Osteoblast (primary cell): Measurements from ENCODE around the gene CHKA. TPM values are rescaled to one million over a fixed set of nuclear protein-coding genes. Genes with fewer than 3 reads are reported as not detected.

ENCODE experiments used
- DNase-seq: peaks from one replicate; pipeline ENCODE4 v3.0.0; 2011; ENCODE audit warnings: low spot score, mixed read lengths; ENCODE audit not compliant: insufficient read length; ENCODE audit errors: missing footprints
- H2AFZ ChIP-seq: 2 replicates; pipeline ENCODE4 v1.6.0; 2011; ENCODE audit warnings: mild to moderate bottlenecking, low read length
- H3K27ac ChIP-seq: 2 replicates; pipeline ENCODE4 v1.5.1; 2011; ENCODE audit warnings: mild to moderate bottlenecking, low read depth, low read length, moderate library complexity
- H3K27me3 ChIP-seq: 2 replicates; pipeline ENCODE4 v1.6.0; 2012; ENCODE audit warnings: mild to moderate bottlenecking, control low read depth, inconsistent platforms, low read length, moderate library complexity; ENCODE audit not compliant: insufficient read depth
- H3K36me3 ChIP-seq: 2 replicates; pipeline ENCODE4 v1.5.1; 2011; ENCODE audit warnings: mild to moderate bottlenecking, low read length, control low read depth, moderate library complexity; ENCODE audit not compliant: insufficient read depth
- H3K4me1 ChIP-seq: 2 replicates; pipeline ENCODE4 v1.5.1; 2011; ENCODE audit warnings: mild to moderate bottlenecking, low read length, control low read depth, moderate library complexity; ENCODE audit not compliant: insufficient read depth
- H3K4me2 ChIP-seq: 2 replicates; pipeline ENCODE4 v1.6.0; 2011; ENCODE audit warnings: mild to moderate bottlenecking, low read length; ENCODE audit not compliant: insufficient read depth
- H3K4me3 ChIP-seq: fragments of 200-600 bp; sonication (generic); 3 replicates; pipeline ENCODE4 v1.5.1; 2012; ENCODE audit warnings: mild to moderate bottlenecking, low read length, inconsistent platforms; ENCODE audit not compliant: insufficient read depth
- H3K79me2 ChIP-seq: 2 replicates; pipeline ENCODE4 v1.6.0; 2012; ENCODE audit warnings: mild to moderate bottlenecking, low read length, control low read depth, inconsistent platforms; ENCODE audit not compliant: insufficient read depth
- H3K9me3 ChIP-seq: 2 replicates; pipeline ENCODE4 v1.5.1; 2011; ENCODE audit warnings: low read depth, low read length, control low read depth
- H4K20me1 ChIP-seq: 2 replicates; pipeline ENCODE4 v1.6.0; 2012; ENCODE audit warnings: mild to moderate bottlenecking, low read length, control low read depth; ENCODE audit not compliant: insufficient read depth
- total RNA-seq: library from RNA; depleted of rRNA; stranded (reverse); fragments of >200 nt; gene quantifications from 2 replicates; pipeline ENCODE4 v1.2.3, GENCODE V29; 2012
- TF ChIP-seq, protein P1 (sequence below): IDR thresholded peaks from 2 replicates; pipeline ENCODE4 v1.5.1; 2011; ENCODE audit warnings: mild to moderate bottlenecking, low read depth, low read length, moderate library complexity; ENCODE audit errors: extremely low read depth

CHKA gene
- total RNA-seq, 1 donor, result 29.0 TPM

DNA sequence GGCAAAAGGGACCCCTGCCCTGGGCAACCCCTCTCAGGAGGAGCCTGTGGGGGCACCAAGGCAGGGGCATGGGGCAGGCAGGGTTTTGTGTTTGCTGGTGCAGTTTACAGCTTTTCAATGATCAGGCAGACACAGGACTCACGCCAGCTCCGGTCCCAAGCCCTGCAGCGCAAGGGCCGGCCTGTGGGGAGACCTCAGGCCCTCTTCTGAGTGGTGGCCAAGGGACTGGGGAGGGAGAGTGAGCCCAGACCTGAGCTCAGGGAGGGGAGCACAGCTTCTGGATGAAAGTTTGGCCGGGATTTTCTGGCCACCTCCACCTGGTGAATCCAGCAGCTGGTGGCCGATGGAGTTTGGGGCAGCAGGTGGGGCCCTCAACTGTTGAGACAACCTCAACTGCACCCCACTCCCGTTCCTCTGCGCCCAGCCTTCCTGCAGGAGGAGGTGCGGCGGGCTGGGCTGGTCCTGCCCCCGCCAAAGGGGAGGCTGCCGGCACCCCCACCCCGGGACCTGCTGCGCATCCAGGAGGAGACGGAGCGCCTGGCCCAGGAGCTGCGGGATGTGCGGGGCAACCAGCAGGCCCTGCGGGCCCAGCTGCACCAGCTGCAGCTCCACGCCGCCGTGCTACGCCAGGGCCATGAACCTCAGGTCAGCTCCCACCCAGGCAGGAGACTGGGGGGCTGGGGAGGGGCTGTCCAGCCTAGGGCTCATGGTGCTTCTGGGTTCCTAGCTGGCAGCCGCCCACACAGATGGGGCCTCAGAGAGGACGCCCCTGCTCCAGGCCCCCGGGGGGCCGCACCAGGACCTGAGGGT, 78.8 kb downstream of the CHKA start:
- Histone ChIP-seq H3K4me3 (no peak overlapping the region), H3K9me3 (no peaks in the 10 kb centered on the region), H2AFZ (no peak overlapping the region), H3K4me2 (no peak overlapping the region), H3K4me1 (peaks cover 21% of the 10 kb centered on the region), H3K79me2 (peaks cover 44% of the 10 kb centered on the region), H3K36me3 (peaks cover 23% of the 10 kb centered on the region), H3K27ac (no peak overlapping the region), H4K20me1 (no peaks in the 10 kb centered on the region), H3K27me3 (no peaks in the 10 kb centered on the region)
- TF ChIP-seq, protein P1, sequence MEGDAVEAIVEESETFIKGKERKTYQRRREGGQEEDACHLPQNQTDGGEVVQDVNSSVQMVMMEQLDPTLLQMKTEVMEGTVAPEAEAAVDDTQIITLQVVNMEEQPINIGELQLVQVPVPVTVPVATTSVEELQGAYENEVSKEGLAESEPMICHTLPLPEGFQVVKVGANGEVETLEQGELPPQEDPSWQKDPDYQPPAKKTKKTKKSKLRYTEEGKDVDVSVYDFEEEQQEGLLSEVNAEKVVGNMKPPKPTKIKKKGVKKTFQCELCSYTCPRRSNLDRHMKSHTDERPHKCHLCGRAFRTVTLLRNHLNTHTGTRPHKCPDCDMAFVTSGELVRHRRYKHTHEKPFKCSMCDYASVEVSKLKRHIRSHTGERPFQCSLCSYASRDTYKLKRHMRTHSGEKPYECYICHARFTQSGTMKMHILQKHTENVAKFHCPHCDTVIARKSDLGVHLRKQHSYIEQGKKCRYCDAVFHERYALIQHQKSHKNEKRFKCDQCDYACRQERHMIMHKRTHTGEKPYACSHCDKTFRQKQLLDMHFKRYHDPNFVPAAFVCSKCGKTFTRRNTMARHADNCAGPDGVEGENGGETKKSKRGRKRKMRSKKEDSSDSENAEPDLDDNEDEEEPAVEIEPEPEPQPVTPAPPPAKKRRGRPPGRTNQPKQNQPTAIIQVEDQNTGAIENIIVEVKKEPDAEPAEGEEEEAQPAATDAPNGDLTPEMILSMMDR, result no peak
- peak; percentile 94 for DNase-seq

DNA sequence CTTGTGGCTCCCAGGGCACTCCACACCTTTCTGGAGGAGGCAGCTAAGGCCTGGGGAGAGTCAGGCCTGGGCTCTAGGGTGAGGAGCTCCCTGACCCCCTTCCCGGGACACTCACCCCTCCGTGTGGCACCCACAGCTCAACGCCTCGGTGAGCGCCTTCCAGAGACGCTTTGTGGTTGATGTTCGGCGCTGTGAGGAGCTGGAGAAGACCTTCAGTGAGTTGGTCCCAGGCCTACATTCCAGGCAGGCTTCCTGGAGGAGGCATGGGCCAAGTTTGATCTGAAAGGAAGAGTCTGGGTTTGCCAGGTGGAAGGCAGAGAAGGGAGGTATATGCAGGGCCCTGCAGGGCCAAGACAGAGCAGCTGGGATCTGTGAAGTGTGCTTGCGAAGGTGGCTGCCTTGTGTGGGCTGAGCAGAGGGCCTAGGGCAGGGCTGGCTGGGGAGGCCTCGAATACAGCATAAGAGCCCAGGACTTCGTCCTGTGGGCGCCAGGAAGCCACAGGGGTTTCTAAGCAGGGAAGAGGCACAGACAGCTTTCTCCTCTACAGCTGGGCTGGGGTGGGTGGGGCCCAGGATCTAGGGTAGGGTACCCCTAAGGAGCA, 79.5 kb downstream of the CHKA start:
- Histone ChIP-seq H3K36me3 (peaks cover 21% of the 10 kb centered on the region), H3K27me3 (no peaks in the 10 kb centered on the region), H3K27ac (no peak overlapping the region), H4K20me1 (no peaks in the 10 kb centered on the region), H2AFZ (no peak overlapping the region), H3K4me3 (no peak overlapping the region), H3K4me1 (peaks cover 21% of the 10 kb centered on the region), H3K4me2 (peak overlapping the region; percentile 87), H3K9me3 (no peaks in the 10 kb centered on the region), H3K79me2 (peaks cover 44% of the 10 kb centered on the region)
- TF ChIP-seq, protein P1, result no peak
- peak; percentile 76 for DNase-seq

DNA sequence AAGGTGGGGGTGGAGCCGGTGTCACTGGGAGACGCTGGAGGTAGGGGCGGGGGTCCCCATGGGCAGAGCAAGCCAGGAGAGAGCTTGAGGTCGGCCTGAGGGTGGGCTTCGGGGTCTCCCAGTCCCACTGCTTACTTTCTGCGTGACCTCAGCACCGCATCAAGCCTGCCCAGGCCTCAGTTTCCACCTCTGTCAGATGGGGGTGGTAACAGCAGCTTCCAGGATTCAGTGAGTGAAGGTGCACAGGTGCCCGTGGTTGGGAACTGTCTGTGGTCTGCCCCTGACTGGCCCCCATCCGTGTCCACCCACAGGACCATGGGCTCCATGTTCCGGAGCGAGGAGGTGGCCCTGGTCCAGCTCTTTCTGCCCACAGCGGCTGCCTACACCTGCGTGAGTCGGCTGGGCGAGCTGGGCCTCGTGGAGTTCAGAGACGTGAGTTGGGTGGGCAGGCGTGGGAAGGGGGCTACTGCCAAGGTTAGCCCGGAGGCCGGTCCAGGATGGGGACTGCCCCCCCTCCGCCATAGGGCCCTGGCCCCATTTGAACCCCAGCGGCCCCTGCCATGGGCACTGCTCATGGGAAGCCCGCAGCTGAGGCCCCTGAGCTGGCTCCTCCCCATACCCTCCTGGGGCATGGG, 80.1 kb downstream of the CHKA start:
- Histone ChIP-seq H3K4me2 (peak overlapping the region; percentile 87), H2AFZ (no peak overlapping the region), H3K27ac (peak overlapping the region; percentile 73), H4K20me1 (no peaks in the 10 kb centered on the region), H3K79me2 (peaks cover 44% of the 10 kb centered on the region), H3K9me3 (no peaks in the 10 kb centered on the region), H3K4me3 (peak overlapping the region; percentile 86), H3K27me3 (no peaks in the 10 kb centered on the region), H3K4me1 (peaks cover 21% of the 10 kb centered on the region), H3K36me3 (peaks cover 16% of the 10 kb centered on the region)
- DNase-seq, result peak; percentile 77
- TF ChIP-seq, protein P1, result no peak
